GM19438 (cell line): ENCODE data around the gene FAM156A.
"Not testable (repeated sequence)": the region's sequence is repeated elsewhere in the genome, so short reads cannot be mapped to it uniquely, and the experiment has no call there.

Source experiments
- ATAC-seq: cut with Tn5 transposase; IDR thresholded peaks from one replicate; pipeline ENCODE4 v1.9.1; 2021; ENCODE audit warnings: low read depth; ENCODE audit not compliant: unreplicated experiment

Gene FAM156A, protein sequence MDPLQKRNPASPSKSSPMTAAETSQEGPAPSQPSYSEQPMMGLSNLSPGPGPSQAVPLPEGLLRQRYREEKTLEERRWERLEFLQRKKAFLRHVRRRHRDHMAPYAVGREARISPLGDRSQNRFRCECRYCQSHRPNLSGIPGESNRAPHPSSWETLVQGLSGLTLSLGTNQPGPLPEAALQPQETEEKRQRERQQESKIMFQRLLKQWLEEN

DNA sequence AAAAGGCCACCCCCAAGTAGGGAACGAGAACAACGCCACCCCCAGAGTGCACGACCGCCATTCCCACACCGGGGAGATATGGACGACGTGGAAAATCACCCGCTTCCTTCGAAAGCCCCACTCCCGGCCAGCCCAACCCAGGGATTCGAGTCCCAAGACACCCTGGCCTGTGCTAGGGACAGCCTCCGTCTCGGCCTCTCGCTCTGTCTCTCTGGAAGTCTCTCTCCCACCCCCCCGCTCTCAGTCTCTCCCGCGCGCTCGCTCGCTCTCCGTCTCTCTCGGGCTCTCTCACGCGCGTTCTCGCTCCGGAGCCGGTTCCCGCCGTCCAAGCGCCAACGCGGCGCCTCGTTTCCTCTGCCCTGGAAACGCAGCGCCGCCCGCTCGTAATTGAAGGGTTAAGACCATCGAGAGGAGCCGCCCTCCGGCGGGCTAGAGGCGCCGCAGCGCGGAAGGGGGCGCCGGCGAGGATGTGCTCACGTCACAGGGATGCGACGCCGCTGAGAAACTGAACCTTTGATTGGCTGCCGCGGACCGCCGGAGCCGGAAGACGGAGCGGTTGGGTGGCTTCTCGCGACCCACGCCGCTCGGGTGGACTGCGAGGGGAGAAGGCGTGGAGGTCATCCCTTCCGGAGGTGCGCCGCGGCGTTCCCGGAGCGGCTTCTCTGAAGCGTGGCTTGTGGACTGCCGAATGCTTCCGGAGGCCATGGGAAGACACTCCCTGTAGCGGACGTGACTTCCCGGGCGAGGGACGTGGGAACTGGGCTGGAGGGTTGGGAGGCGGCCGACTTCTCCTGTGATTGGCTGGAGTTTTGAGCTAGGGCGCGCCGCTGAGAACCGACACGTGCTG, at the start of gene FAM156A:
Gene FAM156A, minus strand, starts transcription at position 406 of the 847 bp plus-strand sequence. CDS start 9,930 bp downstream, outside the sequence.
- ATAC-seq: peak; percentile 74

DNA sequence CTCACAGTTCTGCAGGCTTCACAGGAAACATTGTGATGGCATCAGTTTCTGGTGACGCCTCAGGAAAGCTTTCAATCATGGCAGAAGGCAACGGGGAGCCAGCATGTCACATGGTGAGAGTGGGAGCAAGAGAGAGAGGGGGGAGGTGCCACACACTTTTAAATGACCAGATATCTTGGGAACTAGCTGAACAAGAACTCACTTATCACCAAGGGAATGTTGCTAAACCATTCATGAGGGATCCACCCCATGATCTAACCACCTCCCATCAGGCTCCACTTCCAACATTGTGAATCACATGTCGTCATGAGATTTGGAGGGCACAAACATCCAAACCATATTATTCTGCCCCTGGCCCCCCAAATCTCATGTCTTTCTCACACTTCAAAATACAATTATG, 47.0 kb upstream of the FAM156A start:
- ATAC-seq: no peak

- no peak for ATAC-seq
Measured at GRCh38 chrX:53004811-53005210, 46.5 kb upstream of the FAM156A start.

GRCh38 chrX:53004038-53004437, 45.7 kb upstream of the FAM156A start:
- no peak for ATAC-seq

DNA sequence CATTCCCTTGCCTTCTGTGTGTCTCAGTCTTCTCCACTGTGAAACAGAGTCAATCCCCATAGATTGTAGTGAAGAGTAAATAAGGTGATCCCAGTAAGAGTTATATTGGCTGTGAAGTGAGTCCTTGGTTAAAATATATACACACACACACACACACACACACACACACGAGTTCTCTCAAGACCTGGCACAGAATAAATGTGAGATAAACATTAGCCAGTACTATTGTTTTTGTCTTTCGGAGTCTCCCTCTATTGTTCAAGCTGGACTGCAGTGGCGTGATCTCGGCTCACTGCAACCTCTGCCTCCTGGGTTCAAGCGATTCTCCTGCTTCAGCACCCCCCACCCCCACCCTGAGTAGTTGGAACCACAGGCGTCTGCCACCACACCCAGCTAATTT, 44.8 kb upstream of the FAM156A start:
- ATAC-seq: no peak

- no peak for ATAC-seq
Measured at GRCh38 chrX:53001958-53002357, 43.6 kb upstream of the FAM156A start.

GRCh38 chrX:53000447-53001135, 42.3 kb upstream of the FAM156A start:
- no peak for ATAC-seq

GRCh38 chrX:52995987-52996331, 37.6 kb upstream of the FAM156A start:
- peak; percentile 4 for ATAC-seq

DNA sequence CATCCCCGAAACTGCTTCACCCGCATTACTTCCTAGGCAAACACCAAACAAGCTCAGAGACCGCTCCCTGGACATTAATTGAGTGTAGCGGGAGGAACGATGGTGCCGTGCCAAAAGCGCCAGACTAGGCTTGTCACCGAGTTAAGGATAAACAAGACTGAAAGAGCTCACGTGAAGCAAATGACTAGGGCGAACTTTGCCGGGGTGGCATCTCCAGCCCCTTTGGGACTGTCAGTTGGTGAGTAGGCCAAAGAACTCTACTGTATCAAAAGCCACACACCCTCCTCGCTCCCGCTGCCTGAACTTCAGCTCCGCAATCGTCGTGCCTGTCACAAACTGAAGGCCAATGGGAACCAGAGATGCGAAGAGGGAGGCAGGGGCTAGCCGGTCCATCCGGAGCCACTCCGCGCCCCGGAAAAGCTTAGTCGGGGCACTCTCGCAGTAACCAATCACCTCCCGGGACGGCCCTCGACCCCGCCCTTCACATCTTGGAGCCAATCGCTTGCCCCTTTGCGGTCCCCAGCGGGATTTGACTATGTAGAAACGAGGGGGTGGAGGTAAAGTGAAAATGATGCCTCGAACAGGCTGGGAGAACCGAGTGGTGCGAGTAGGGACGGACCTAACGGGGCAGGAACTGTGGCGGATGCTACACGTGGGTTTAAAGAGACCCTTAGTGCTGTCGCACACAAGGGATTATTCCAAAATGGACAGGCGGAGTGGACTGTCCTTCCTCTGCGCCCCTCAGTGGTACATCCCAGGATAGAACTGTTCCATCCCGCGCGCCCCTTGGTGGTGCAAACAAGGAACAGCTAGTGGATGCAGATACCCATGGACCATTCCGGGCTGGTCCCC, 37.0 kb upstream of the FAM156A start:
- ATAC-seq: peak; percentile 93

DNA sequence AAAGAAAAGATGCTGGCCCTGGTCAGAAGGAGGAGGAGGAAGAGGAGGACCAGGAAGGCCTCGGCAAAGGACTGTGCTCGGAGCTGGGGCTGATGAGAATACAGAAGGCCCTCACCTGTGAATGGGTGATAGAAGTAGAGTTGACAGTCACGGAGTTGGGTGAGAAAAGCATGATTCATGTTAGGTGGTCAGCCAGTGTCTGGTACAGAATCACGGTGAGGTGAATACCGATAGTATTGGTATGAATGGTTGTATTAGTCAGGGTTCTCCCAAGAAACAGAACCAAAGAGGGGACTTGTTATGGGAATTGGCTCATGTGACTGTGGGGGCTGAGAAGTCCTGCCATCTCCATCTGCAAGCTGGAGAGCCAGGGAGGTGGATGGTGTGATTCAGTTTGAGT, 32.5 kb upstream of the FAM156A start:
- no peak for ATAC-seq

DNA sequence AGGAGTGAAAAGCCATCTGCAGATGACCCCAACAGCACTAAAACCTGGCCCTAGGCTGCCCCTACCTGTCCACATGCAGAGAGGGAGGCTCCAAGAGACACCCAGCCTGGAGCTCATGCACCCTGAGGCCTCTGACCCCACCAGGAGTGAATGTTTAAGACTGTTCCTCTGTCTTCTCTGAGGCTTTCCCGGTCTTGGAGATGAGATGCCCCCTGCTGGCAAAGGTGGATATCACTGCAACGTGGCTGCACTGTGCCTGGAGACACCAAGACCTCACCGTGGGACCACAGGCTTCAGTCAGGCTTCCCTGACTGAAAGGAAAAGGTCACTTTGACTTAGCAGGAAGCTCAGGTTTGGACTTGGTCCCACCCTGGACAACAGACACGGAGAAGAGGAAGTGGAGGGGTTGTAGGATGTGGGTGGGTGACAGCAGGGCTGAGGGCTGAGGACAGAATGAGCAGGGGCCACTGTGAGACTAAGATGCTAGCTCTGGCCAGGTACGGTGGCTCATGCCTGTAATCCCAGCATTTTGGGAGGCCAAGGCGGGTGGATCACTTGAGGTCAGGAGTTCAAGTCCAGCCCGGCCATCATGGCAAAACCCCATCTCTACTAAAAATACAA, 31.8 kb upstream of the FAM156A start:
- peak; percentile 88 for ATAC-seq

DNA sequence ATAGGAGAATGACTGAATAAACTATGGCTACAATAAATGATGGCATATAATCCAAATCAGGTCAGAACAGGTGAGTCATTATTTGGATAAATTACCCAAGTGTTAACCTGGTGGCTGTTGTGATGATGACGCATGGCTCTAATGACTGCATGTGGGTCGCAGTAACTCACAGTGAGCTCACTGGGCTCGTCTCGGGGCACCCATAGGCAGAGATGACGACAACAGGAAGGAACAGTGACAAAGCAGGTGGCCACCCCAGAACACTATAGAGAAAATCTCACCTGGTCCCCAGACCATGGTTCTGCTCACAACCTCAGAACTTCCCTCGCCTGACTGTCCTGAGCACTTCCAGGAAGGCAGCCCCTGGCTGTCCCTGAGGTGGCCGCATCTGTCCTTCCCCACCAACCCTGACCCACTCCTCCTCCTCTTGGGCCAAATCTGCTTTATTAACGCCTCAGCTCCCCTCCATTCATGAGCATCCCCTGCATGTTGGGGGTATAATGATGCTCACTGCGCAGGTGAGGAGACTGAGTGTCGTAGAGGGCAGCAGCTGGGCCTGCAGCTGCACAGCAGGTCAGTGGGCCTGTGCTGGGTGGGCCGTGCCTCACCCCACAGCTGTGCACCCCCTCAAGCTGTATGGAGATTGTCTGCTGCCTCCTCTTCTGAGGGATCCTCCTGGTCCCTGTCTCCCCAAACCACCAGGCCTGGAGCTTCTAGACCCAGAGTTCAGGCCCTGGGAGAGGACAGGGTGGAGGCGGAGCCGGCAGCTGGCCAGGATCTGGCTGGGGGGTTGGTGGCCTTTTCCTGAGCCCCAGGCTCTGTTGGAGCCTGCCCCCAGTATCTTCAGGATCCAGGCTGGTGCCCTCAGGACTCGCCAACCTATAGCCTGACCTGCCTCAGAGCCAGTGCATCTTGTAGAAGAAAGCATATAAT, 30.9 kb upstream of the FAM156A start:
- no peak for ATAC-seq

GRCh38 chrX:52983321-52984000, 25.1 kb upstream of the FAM156A start:
- ATAC-seq: no peak

- ATAC-seq: no peak
Measured at GRCh38 chrX:52979993-52980392, 21.7 kb upstream of the FAM156A start.

DNA sequence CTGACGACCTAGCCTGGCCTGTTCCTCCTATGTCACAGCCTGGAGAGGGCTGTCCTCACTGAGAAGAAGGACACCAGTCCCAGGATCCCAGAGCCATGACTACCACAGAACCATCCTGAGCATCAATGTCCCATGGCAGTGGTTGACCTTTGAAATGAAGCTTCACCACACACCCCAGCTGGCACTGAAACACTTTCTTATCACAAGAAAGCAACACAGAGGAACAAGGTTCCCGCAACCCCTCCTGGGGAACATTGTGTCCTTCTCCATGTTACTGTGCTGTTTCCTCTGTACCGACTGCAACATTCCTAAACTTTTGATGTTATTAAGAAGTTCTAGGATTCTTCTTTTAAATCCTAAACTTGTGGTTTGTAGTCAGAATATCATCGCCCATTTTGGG, 21.2 kb upstream of the FAM156A start:
- no peak for ATAC-seq

GRCh38 chrX:52977953-52978352, 19.6 kb upstream of the FAM156A start:
- ATAC-seq: no peak

DNA sequence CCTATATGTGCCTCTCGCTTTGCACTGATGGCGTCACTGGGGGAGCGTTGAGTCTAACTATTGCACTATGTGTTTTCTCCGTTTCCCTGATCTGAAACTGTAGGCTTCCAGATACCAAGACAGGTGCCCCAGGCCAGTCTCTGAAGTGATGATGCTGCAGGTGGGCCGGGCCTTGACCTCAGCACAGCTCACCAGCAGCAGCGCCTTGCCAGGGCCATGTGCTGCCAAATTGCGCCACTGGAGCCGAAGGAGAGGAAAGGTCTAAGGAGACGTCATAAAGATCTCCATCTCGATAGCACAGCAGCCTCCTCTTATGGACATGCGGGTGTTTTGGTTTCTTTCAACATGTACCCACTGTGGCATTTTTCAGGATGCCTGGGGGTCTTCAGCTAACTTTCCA, 17.3 kb upstream of the FAM156A start:
- not testable (repeated sequence) for ATAC-seq

DNA sequence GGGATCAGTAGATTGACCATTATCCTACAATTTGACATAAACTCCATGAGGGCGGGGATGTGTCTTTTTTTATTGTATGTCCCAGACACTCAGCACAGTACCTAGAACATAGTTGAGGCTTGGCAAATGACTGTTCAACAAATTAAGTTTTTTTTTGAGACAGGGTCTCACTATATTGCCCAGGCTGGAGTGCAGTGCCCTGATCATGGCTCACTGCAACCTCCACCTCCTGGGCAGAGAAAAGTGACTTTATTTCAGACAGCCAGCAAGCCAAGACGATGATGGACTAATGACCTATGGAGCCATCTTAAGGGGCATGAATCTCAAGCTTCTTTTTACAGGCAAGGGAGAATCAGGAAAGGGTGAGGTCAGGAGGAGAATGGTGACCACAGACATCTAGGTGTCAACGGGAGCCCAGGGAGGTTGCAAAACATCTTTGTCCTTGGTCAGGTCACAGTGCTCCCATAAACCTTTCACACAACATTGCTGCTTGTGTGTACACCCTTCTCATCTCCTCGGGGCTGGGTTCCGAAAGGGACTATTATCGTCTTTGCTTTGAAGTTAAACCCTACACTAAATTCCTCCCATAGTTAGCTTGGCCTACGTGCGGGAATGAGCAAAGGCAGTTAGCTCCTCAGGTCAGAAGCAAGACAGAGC, 16.1 kb upstream of the FAM156A start:
- ATAC-seq: not testable (repeated sequence)
